NB4 (cell line): ENCODE data around the gene CAST.

Experiments
- CTCF ChIP-seq: IDR thresholded peaks from one replicate; pipeline ENCODE4 v1.5.1; 2012; ENCODE audit warnings: low read depth, low read length
- MYC ChIP-seq: IDR thresholded peaks from 2 replicates; pipeline ENCODE4 v1.6.1; 2011; ENCODE audit warnings: low read depth, low read length
- POLR2A ChIP-seq: IDR thresholded peaks from 2 replicates; pipeline ENCODE4 v1.6.1; 2011; ENCODE audit warnings: mild to moderate bottlenecking; ENCODE audit not compliant: insufficient read length; ENCODE audit errors: extremely low read depth

- no peak for TF ChIP-seq POLR2A
- TF ChIP-seq CTCF: no peak
- no peak for TF ChIP-seq MYC
Observed at GRCh38 chr5:96780626-96781025, 118.5 kb downstream of the CAST start.
